ENCODE data around the gene CYTL1. TPM values are rescaled to one million over a fixed set of nuclear protein-coding genes. Genes with fewer than 3 reads are reported as not detected.

Gene CYTL1
- polyA plus RNA-seq, 3 donors: 8.4 to 8.7 (median 8.5) TPM

DNA sequence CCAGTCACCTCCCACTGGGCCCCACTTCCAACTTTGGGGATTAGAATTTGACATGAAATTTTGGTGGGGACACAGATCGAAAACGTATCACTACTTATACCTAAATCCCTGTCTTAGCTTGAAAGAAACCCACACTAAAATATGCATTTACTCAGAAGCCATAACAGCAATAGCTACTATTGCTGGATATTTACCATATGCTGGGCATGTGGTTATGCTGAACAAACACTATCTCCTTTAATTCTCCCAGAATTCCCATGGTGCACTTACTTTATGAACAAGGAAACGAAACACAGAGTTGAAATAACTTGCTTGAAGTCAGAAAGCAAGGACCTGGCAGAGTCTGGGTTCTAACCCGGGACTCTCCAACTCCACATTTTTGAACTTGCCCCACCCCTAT, 39.3 kb downstream of the CYTL1 start:
- no peak for DNase-seq (ENCODE audit: low read depth in 3 of 3, low spot score in 2 of 3)

DNA sequence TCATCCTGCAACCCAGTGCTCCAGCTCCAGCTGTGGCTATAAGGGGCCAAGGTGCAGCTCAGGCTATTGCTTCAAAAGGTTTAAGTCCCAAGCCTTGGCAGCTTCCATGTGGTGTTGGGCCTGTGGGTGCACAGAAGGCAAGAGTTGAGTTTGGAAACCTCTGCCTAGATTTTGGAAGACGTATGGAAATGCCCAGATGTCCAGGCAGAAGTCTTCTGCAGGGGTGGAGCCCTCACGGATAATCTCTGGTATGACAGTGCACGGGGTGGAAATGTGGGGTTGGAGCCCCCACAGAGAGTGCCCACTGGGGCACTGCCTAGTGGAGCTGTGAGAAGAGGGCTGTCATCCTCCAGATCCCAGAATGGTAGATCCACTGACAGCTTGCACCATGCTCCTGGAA, 44.5 kb downstream of the CYTL1 start:
- DNase-seq (ENCODE audit: low read depth in 3 of 3, low spot score in 2 of 3): no peak

DNA sequence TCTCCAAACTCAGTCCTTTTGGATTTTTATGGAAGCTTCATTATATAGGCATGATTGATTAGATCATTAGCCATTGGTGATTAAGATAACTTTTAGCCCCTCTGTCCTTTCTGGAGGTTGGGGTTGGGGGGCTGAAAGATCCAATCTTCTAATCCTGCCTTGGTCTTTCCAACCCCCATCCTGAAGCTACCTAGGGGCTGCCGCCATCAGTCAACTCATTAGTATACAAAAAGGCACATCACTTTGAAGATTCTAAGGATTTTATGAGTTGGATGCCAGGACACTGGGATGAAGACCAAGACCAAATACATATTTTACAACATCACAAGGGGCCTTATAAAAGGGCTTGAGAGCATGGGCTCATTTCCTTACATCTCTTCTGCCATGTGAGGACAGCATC, 47.5 kb downstream of the CYTL1 start:
- DNase-seq (ENCODE audit: low read depth in 3 of 3, low spot score in 2 of 3): no peak

DNA sequence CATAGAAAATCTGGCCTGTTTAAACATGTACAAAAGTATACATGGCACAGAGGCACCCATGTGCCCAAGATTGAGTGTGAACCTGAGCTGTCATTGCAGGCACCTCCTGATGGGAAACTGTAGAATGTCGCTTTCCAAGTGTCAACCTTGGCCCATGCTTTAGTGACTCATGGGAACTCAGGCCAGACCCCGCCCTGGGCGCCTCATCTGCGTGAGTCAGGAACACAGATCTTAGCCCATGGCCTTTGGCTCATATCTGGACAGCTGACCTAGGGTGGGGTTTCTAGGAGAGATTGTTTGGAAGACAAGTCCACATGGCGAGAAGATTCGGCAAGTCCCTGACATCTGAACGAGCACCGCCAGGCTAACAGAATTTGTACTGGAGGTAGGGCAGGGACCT, 50.0 kb downstream of the CYTL1 start:
- DNase-seq (ENCODE audit: low read depth in 3 of 3, low spot score in 2 of 3): no peak

DNA sequence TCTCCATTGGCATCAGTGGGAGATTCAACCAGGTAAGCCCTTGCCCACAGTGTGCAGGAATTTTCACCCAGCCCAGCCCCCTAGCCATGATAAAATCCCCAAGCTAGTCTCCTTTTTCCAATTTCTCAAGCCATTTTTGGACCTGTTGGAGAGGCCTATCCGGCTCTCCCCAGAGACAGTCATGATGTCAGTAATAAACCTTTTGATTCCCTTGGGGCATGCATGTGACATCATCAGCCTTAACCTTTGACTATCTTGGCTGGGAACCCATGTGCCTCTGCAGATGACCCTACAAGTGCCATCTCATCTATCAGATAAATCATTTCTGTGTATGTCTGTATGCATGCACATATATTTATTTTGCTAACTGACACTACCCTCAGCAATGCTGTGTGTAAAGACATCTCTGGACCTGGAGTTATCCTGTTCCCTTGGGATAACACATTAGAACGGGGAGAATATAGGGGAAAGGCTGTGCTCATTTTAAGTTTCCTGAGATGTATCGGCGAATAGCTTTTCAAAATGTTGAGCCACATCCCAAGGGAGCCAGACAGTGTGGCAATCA, 51.0 kb downstream of the CYTL1 start:
- DNase-seq (ENCODE audit: low read depth in 3 of 3, low spot score in 2 of 3): no peak

Other genes starting within 250 kb of the CYTL1 start
- under 1 TPM; 0.64 to 0.89 (median 0.86) TPM for gene MSX1, start 159.8 kb downstream of the CYTL1 start, polyA plus RNA-seq (ENCODE audit: insufficient read length in 3 of 3)
- gene STK32B, start 32.0 kb upstream of the CYTL1 start, polyA plus RNA-seq (ENCODE audit: insufficient read length in 3 of 3): 10 to 100 TPM in 1 of 3 donors, 1 to 10 TPM in 2; 8.6 to 11.0 (median 9.3) TPM